ENCODE data around the gene TBL1Y. TPM values are rescaled to one million over a fixed set of nuclear protein-coding genes. Genes with fewer than 3 reads are reported as not detected.

Gene TBL1Y
- total and polyA plus RNA-seq, 2 of the 4 experiments (the other 2 are of a cell fraction), result not detected

DNA sequence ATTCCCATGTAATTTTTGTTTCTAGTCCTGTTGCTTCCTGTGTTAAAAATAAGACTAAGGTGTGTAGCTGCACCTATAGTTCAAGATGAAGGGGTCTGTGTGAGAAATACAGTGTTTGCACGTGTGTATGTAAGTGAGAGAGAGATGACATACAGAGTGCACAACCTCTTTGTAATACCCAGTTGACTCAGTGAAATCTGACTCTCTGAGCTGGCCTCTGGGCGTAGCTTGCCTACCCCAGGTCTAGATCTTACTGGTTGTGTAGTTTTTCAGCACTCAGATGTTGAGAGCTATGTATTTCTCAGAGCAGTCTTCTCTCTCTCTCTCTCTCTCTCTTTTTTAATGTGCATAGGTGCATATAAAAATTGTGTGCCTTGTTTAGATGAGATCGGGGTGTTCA lies 56.0 kb downstream of the TBL1Y start:
- H4K91ac ChIP-seq (ENCODE audit: insufficient read depth, low read depth, low read length), result no peak overlapping the region
- ATAC-seq (ENCODE audit: low read depth) (no peak), DNase-seq (no peak)
- no peak overlapping the region for H4K8ac ChIP-seq (ENCODE audit: low read depth in 2 of 2, low read length in 2 of 2)
- H3K4ac ChIP-seq (ENCODE audit: low read depth, low read length), result no peak overlapping the region
- no peak overlapping the region for H2AFZ ChIP-seq (replicated peaks; ENCODE audit: low read length, poor library complexity)
- no peaks in the 10 kb centered on the region for H3K27me3 ChIP-seq (ENCODE audit: control insufficient read depth, insufficient read depth, low read length)
- TF ChIP-seq, protein P1, sequence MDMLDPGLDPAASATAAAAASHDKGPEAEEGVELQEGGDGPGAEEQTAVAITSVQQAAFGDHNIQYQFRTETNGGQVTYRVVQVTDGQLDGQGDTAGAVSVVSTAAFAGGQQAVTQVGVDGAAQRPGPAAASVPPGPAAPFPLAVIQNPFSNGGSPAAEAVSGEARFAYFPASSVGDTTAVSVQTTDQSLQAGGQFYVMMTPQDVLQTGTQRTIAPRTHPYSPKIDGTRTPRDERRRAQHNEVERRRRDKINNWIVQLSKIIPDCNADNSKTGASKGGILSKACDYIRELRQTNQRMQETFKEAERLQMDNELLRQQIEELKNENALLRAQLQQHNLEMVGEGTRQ (IDR thresholded peaks at IDR 0.05; ENCODE audit: low read depth, low read length), result no peak
- TF ChIP-seq, protein P2, sequence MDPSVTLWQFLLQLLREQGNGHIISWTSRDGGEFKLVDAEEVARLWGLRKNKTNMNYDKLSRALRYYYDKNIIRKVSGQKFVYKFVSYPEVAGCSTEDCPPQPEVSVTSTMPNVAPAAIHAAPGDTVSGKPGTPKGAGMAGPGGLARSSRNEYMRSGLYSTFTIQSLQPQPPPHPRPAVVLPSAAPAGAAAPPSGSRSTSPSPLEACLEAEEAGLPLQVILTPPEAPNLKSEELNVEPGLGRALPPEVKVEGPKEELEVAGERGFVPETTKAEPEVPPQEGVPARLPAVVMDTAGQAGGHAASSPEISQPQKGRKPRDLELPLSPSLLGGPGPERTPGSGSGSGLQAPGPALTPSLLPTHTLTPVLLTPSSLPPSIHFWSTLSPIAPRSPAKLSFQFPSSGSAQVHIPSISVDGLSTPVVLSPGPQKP (IDR thresholded peaks at IDR 0.05; ENCODE audit: borderline replicate concordance, low read depth, low read length), result no peak
- no peak for TF ChIP-seq BHLHE40 (IDR thresholded peaks at IDR 0.05; ENCODE audit: low read depth, low read length)
- no peak for TF ChIP-seq MAFK (IDR thresholded peaks at IDR 0.05; ENCODE audit: low read depth, low read length)
- no peak overlapping the region for H3K18ac ChIP-seq (ENCODE audit: low read depth, low read length)
- no peak overlapping the region for H3K14ac ChIP-seq (replicated peaks; ENCODE audit: low read depth, low read length)
- no peak overlapping the region for H3K27ac ChIP-seq (ENCODE audit: insufficient read depth, low read length)
- H2BK5ac ChIP-seq (ENCODE audit: low read depth, low read length, poor library complexity, severe bottlenecking), result no peak overlapping the region
- H3K9me1 ChIP-seq (ENCODE audit: insufficient read depth, low read length), result no peaks in the 10 kb centered on the region
- in situ Hi-C loops (cut with MboI; ENCODE audit: low sequenced_read_pairs) (no loop called here), dilution Hi-C loops (cut with HindIII; ENCODE audit: low sequenced_read_pairs, unreplicated experiment) (no loop called here), intact Hi-C loops (cut with micrococcal nuclease) (no loop called here)
- WGBS, 2 experiments (ENCODE audit: extremely low coverage in 2 of 2, insufficient read length in 1 of 2), result no CpG with 5 or more reads among the region's 3 CpGs
- H3K4me3 ChIP-seq (ENCODE audit: insufficient read depth, low read depth, low read length), result no peak overlapping the region
- no TSS peak for BruUV-seq (replicated peaks)
- no peaks in the 10 kb centered on the region for H3K4me1 ChIP-seq (ENCODE audit: control insufficient read depth, insufficient read depth, low read length)
- H4K5ac ChIP-seq (ENCODE audit: low read depth, low read length), result no peak overlapping the region
- no peaks in the 10 kb centered on the region for H3K79me1 ChIP-seq (ENCODE audit: low read depth in 1 of 2, low read length in 2 of 2)
- ChIA-PET CTCF (no interaction called here), POLR2A (ENCODE audit: unreplicated experiment) (no interaction called here)
- no peak overlapping the region for H2AK9ac ChIP-seq (replicated peaks; ENCODE audit: low read depth, low read length, poor library complexity)
- no peak overlapping the region for H2BK15ac ChIP-seq (ENCODE audit: low read depth, low read length)
- H4K20me1 ChIP-seq (ENCODE audit: insufficient read depth, low read length), result no peaks in the 10 kb centered on the region
- no peak overlapping the region for H3K9ac ChIP-seq (ENCODE audit: low read depth, low read length)
- H3K9me3 ChIP-seq (ENCODE audit: control insufficient read depth, insufficient read depth, low read length), result no peaks in the 10 kb centered on the region
- H2BK120ac ChIP-seq (ENCODE audit: low read depth, low read length), result no peak overlapping the region
- no peak overlapping the region for H3K4me2 ChIP-seq (ENCODE audit: low read depth, low read length)
- H2AK5ac ChIP-seq (ENCODE audit: low read depth, low read length), result no peak overlapping the region
- no peaks in the 10 kb centered on the region for H3K36me3 ChIP-seq (ENCODE audit: control insufficient read depth, insufficient read depth, low read length)
- H3K23ac ChIP-seq (ENCODE audit: low read depth, low read length), result no peak overlapping the region
- H2BK20ac ChIP-seq (ENCODE audit: low read depth, low read length), result no peak overlapping the region
- no peak overlapping the region for H3K56ac ChIP-seq (ENCODE audit: extremely low read depth, insufficient read depth, low read length)

Measured in IMR-90 (cell line).